Gastroesophageal sphincter (tissue), 4 donors: ENCODE measurements around the gene CD8B. TPM values are rescaled to one million over a fixed set of nuclear protein-coding genes. Genes with fewer than 3 reads are reported as not detected.

Experiments used
- ATAC-seq: fragments of 150-250 bp; one replicate; pipeline ENCODE4 v1.9.1; 2016; ENCODE audit warnings: mild to moderate bottlenecking, moderate library complexity
- H3K27ac ChIP-seq, 4 donors: fragments of 200-600 bp; sonication (generic) in 3 of 4; 1 replicate in 3 of 4; 2 replicates in 1 of 4; pipeline ENCODE4 v1.5.1; 2016 to 2019
- H3K27me3 ChIP-seq: fragments of 200-600 bp; sonication (generic); one replicate; pipeline ENCODE4 v1.5.1; 2019
- H3K36me3 ChIP-seq, 2 donors: fragments of 200-600 bp; sonication (generic); one replicate each; pipeline ENCODE4 v1.5.1; 2019; ENCODE audit warnings: control low read depth in 1 of 2
- H3K4me1 ChIP-seq, 3 donors: fragments of 200-600 bp; sonication (generic); 1 replicate in 2 of 3; 2 replicates in 1 of 3; pipeline ENCODE4 v1.5.1; 2016 to 2019; ENCODE audit warnings: control low read depth in 2 of 3
- H3K4me3 ChIP-seq, 2 donors: fragments of 200-600 bp; sonication (generic); one replicate each; pipeline ENCODE4 v1.5.1; 2019; ENCODE audit warnings: mild to moderate bottlenecking in 1 of 2, moderate library complexity in 1 of 2
- H3K9me3 ChIP-seq, 3 donors: fragments of 200-600 bp; sonication (generic); one replicate each; pipeline ENCODE4 v1.5.1; 2017 to 2019; ENCODE audit warnings: control low read depth in 2 of 3
- CTCF ChIP-seq, 4 experiments: fragments of 200-600 bp in 2 of 4; fragments of 450-650 bp in 2 of 4; sonication (generic) in 1 of 4; IDR thresholded peaks; one replicate each; pipeline ENCODE4 v1.5.1; 2017 to 2019; ENCODE audit warnings: antibody characterized with exemption in 4 of 4, mild to moderate bottlenecking in 2 of 4, moderate library complexity in 2 of 4
- EP300 ChIP-seq: sonication (generic); formaldehyde crosslinking; IDR thresholded peaks from one replicate; pipeline ENCODE4 v1.6.1; 2017; ENCODE audit warnings: antibody characterized with exemption, mild to moderate bottlenecking
- POLR2A ChIP-seq, 2 donors: fragments of 450-650 bp; IDR thresholded peaks; one replicate each; pipeline ENCODE4 v1.6.1; 2017; ENCODE audit warnings: antibody characterized with exemption in 2 of 2, mild to moderate bottlenecking in 2 of 2, moderate library complexity in 1 of 2
- POLR2AphosphoS5 ChIP-seq: sonication (generic); formaldehyde crosslinking; IDR thresholded peaks from one replicate; pipeline ENCODE4 v1.6.1; 2017; ENCODE audit warnings: antibody characterized with exemption
- WGBS, 2 donors: methylation state at CpG; one replicate each; pipeline ENCODE4 v1.1.5; 2018; ENCODE audit warnings: low coverage in 1 of 2; 5-methylcytosine and 5-hydroxymethylcytosine counted together
- total RNA-seq, 4 donors: library from RNA; depleted of rRNA; stranded (reverse); fragments of >200 nt; gene quantifications; one replicate each; pipeline ENCODE4 v1.1.0, GENCODE V29; 2016

The CD8B gene
- total RNA-seq, 4 donors from 2014 or later, result 0.81 to 1.6 TPM; not detected in 2

GRCh38 chr2:86800856-86801567, 60.7 kb downstream of the CD8B start:
- no peaks in the 10 kb centered on the region for H3K4me1 ChIP-seq
- no peak for ATAC-seq
- 86 to 92% methylated on average over 2 of the region's 2 CpGs for WGBS, 2 donors

GRCh38 chr2:86794861-86795260, 66.8 kb downstream of the CD8B start:
- Histone ChIP-seq H3K27me3 (peaks cover 57% of the 10 kb centered on the region), H3K36me3 (no peaks in the 10 kb centered on the region), H3K9me3 (peaks cover 0 to 27% (median 0%) of the 10 kb centered on the region in 3 donors), H3K4me3 (no peak overlapping the region), H3K27ac (no peak overlapping the region), H3K4me1 (peaks cover 0 to 19% (median 12%) of the 10 kb centered on the region in 3 donors)
- no peak for ATAC-seq
- 81 to 100% methylated on average over 1 to 2 of the region's 2 CpGs for WGBS, 2 donors
- TF ChIP-seq POLR2A (IDR thresholded peaks at IDR 0.05), result no peak
- TF ChIP-seq CTCF (IDR thresholded peaks at IDR 0.05), result no peak
- TF ChIP-seq POLR2AphosphoS5, result no peak

More at GRCh38 chr2:86800856-86801567, 60.7 kb downstream of the CD8B start:
- peaks cover 0 to 15% (median 0%) of the 10 kb centered on the region in 3 donors for H3K9me3 ChIP-seq
- H3K36me3 ChIP-seq, result no peaks in the 10 kb centered on the region
- H3K27me3 ChIP-seq, result no peaks in the 10 kb centered on the region
- H3K4me3 ChIP-seq, result no peak overlapping the region
- TF ChIP-seq CTCF (IDR thresholded peaks at IDR 0.05), result no peak
- no peak for TF ChIP-seq POLR2A (IDR thresholded peaks at IDR 0.05)
- no peak for TF ChIP-seq POLR2AphosphoS5
- no peak for TF ChIP-seq EP300
- H3K27ac ChIP-seq, result no peak overlapping the region

GRCh38 chr2:86793752-86794151, 67.9 kb downstream of the CD8B start:
- 100% methylated on average over 1 to 4 of the region's 4 CpGs for WGBS, 2 donors
- no peak overlapping the region for H3K27ac ChIP-seq
- no peak overlapping the region for H3K4me3 ChIP-seq
- H3K36me3 ChIP-seq, result no peaks in the 10 kb centered on the region
- H3K4me1 ChIP-seq, result peaks cover 0 to 30% (median 22%) of the 10 kb centered on the region in 3 donors
- peaks cover 68% of the 10 kb centered on the region for H3K27me3 ChIP-seq
- H3K9me3 ChIP-seq, result peaks cover 0 to 27% (median 0%) of the 10 kb centered on the region in 3 donors
- TF ChIP-seq POLR2AphosphoS5 (no peak), CTCF (IDR thresholded peaks at IDR 0.05) (no peak), POLR2A (IDR thresholded peaks at IDR 0.05) (no peak), EP300 (no peak)
- no peak for ATAC-seq

- Histone ChIP-seq H3K4me3 (no peak overlapping the region), H3K27ac (no peak overlapping the region), H3K27me3 (peaks cover 76% of the 10 kb centered on the region), H3K9me3 (peaks cover 0 to 17% (median 0%) of the 10 kb centered on the region in 3 donors), H3K36me3 (no peaks in the 10 kb centered on the region), H3K4me1 (peaks cover 0 to 39% (median 22%) of the 10 kb centered on the region in 3 donors)
- WGBS, 2 donors, result 51% methylated on average over 7 of the region's 7 CpGs; no CpG with 5 or more reads in 1 of the 2 donors
- no peak for ATAC-seq
- TF ChIP-seq POLR2AphosphoS5, result no peak
- TF ChIP-seq POLR2A (IDR thresholded peaks at IDR 0.05), result no peak
- TF ChIP-seq CTCF (IDR thresholded peaks at IDR 0.05), result no peak
- TF ChIP-seq EP300, result no peak
Observed at GRCh38 chr2:86791573-86791972, 70.1 kb downstream of the CD8B start.
